Kasumi-1 (cell line): ENCODE measurements around the gene AHNAK.
"Not testable (repeated sequence)": the region's sequence is repeated elsewhere in the genome, so short reads cannot be mapped to it uniquely, and the experiment has no call there.

ENCODE experiments used
- DNase-seq, 2 experiments: peaks; one replicate each; lab custom pipeline; 2025; lab: John Stamatoyannopoulos, UW

The AHNAK gene

GRCh38 chr11:62550478-62550877, 3.9 kb upstream of the AHNAK start:
- not testable (repeated sequence) for DNase-seq

- DNase-seq: no peak
These were observed 2.1 kb upstream of the AHNAK start for GRCh38 chr11:62548545-62549335.

GRCh38 chr11:62547691-62548281, 1.2 kb upstream of the AHNAK start:
- no peak for DNase-seq

- peak in 1 of 2 experiments; percentile 5 for DNase-seq
These were observed 471 bp upstream of the AHNAK start for GRCh38 chr11:62546929-62547625.

GRCh38 chr11:62545437-62546243, 966 bp downstream of the AHNAK start:
- DNase-seq: peak; percentile 47 to 68

GRCh38 chr11:62544581-62545436, 1.8 kb downstream of the AHNAK start:
- no peak for DNase-seq

GRCh38 chr11:62543680-62544444, 2.7 kb downstream of the AHNAK start:
- DNase-seq: no peak

GRCh38 chr11:62542750-62543567, 3.6 kb downstream of the AHNAK start:
- DNase-seq: peak; percentile 60 to 62

- DNase-seq: no peak
These were observed 4.4 kb downstream of the AHNAK start for GRCh38 chr11:62542111-62542745.

- no peak for DNase-seq
These were observed 5.6 kb downstream of the AHNAK start for GRCh38 chr11:62540804-62541701.

GRCh38 chr11:62539238-62539925, 7.2 kb downstream of the AHNAK start:
- peak; percentile 6 to 17 for DNase-seq

GRCh38 chr11:62538470-62539237, 8.0 kb downstream of the AHNAK start:
- no peak for DNase-seq

- DNase-seq: no peak
These were observed 10.2 kb downstream of the AHNAK start for GRCh38 chr11:62536301-62536957.

GRCh38 chr11:62535802-62536201, 10.8 kb downstream of the AHNAK start:
- DNase-seq: no peak

GRCh38 chr11:62534779-62535545, 11.6 kb downstream of the AHNAK start:
- DNase-seq: no peak
